ENCODE measurements around the gene IVNS1ABP.

- TF ChIP-seq, protein P1, sequence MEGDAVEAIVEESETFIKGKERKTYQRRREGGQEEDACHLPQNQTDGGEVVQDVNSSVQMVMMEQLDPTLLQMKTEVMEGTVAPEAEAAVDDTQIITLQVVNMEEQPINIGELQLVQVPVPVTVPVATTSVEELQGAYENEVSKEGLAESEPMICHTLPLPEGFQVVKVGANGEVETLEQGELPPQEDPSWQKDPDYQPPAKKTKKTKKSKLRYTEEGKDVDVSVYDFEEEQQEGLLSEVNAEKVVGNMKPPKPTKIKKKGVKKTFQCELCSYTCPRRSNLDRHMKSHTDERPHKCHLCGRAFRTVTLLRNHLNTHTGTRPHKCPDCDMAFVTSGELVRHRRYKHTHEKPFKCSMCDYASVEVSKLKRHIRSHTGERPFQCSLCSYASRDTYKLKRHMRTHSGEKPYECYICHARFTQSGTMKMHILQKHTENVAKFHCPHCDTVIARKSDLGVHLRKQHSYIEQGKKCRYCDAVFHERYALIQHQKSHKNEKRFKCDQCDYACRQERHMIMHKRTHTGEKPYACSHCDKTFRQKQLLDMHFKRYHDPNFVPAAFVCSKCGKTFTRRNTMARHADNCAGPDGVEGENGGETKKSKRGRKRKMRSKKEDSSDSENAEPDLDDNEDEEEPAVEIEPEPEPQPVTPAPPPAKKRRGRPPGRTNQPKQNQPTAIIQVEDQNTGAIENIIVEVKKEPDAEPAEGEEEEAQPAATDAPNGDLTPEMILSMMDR (IDR thresholded peaks at IDR 0.05; ENCODE audit: low read depth, low read length, poor library complexity, severe bottlenecking), result no peak
- no peak for TF ChIP-seq EZH2phosphoT487 (IDR thresholded peaks at IDR 0.05; ENCODE audit: borderline replicate concordance, low read length)
Measured at GRCh38 chr1:185291159-185291558, 25.9 kb downstream of the IVNS1ABP start.
